H9 (cell line): ENCODE data around the gene MRPL1. TPM values are rescaled to one million over a fixed set of nuclear protein-coding genes. Genes with fewer than 3 reads are reported as not detected.
"Not testable (repeated sequence)": the region's sequence is repeated elsewhere in the genome, so short reads cannot be mapped to it uniquely, and the experiment has no call there.

Source experiments
- DNase-seq: peaks from one replicate; pipeline ENCODE4 v3.0.0-alpha.2; 2017
- H2AFZ ChIP-seq: one replicate; pipeline ENCODE4 v1.6.1; 2013; ENCODE audit warnings: mild to moderate bottlenecking, low read length, control low read depth, moderate library complexity
- H2AK5ac ChIP-seq: 2 replicates; pipeline ENCODE4 v1.6.1; 2013; ENCODE audit warnings: low read length, control low read depth, mixed read lengths; ENCODE audit not compliant: insufficient read length
- H2BK120ac ChIP-seq: one replicate; pipeline ENCODE4 v1.6.1; 2013; ENCODE audit warnings: low read depth, mild to moderate bottlenecking, low read length, control low read depth, inconsistent platforms; ENCODE audit not compliant: poor library complexity, severe bottlenecking
- H2BK12ac ChIP-seq: 2 replicates; pipeline ENCODE4 v1.6.1; 2013; ENCODE audit warnings: low read length, control low read depth, mixed read lengths, low read depth; ENCODE audit not compliant: insufficient read length
- H2BK15ac ChIP-seq: 2 replicates; pipeline ENCODE4 v1.6.1; 2013; ENCODE audit warnings: low read depth, low read length, control low read depth
- H2BK20ac ChIP-seq: one replicate; pipeline ENCODE4 v1.6.1; 2013; ENCODE audit warnings: low read depth, mild to moderate bottlenecking, low read length, control low read depth, inconsistent platforms; ENCODE audit not compliant: poor library complexity, severe bottlenecking
- H2BK5ac ChIP-seq: 2 replicates; pipeline ENCODE4 v1.6.1; 2013; ENCODE audit warnings: low read length, control low read depth, mixed read lengths; ENCODE audit not compliant: insufficient read length
- H3K14ac ChIP-seq: 2 replicates; pipeline ENCODE4 v1.6.1; 2013; ENCODE audit warnings: low read length, control low read depth; ENCODE audit not compliant: insufficient read depth
- H3K18ac ChIP-seq: 2 replicates; pipeline ENCODE4 v1.6.1; 2013; ENCODE audit warnings: low read depth, mild to moderate bottlenecking, mixed read lengths, low read length, control low read depth; ENCODE audit not compliant: insufficient read length
- H3K23ac ChIP-seq: 2 replicates; pipeline ENCODE4 v1.6.1; 2013; ENCODE audit warnings: low read length, control low read depth, mixed read lengths, low read depth; ENCODE audit not compliant: insufficient read length
- H3K23me2 ChIP-seq: 2 replicates; pipeline ENCODE4 v1.6.1; 2013; ENCODE audit warnings: low read depth, mild to moderate bottlenecking, mixed read lengths, low read length, control low read depth; ENCODE audit not compliant: insufficient read length, poor library complexity, severe bottlenecking
- H3K27ac ChIP-seq: 2 replicates; pipeline ENCODE4 v1.5.1; 2013; ENCODE audit warnings: low read length, control low read depth, mixed read lengths, low read depth; ENCODE audit not compliant: insufficient read length
- H3K27me3 ChIP-seq: 2 replicates; pipeline ENCODE4 v1.6.1; 2013; ENCODE audit warnings: low read length, control low read depth, inconsistent platforms; ENCODE audit not compliant: insufficient read depth
- H3K4ac ChIP-seq: 2 replicates; pipeline ENCODE4 v1.6.1; 2013; ENCODE audit warnings: low read depth, mild to moderate bottlenecking, control low read depth, inconsistent platforms, low read length, moderate library complexity
- H3K4me1 ChIP-seq: 2 replicates; pipeline ENCODE4 v1.6.1; 2013; ENCODE audit warnings: low read length, control low read depth, inconsistent platforms; ENCODE audit not compliant: insufficient read depth
- H3K4me2 ChIP-seq: 2 replicates; pipeline ENCODE4 v1.6.1; 2013; ENCODE audit warnings: low read length, control low read depth, mixed read lengths; ENCODE audit not compliant: insufficient read length, insufficient read depth
- H3K56ac ChIP-seq: 2 replicates; pipeline ENCODE4 v1.6.1; 2013; ENCODE audit warnings: low read depth, mild to moderate bottlenecking, mixed read lengths, low read length, control low read depth; ENCODE audit not compliant: insufficient read length
- H3K79me1 ChIP-seq: 2 replicates; pipeline ENCODE4 v1.6.1; 2013; ENCODE audit warnings: low read depth, mild to moderate bottlenecking, moderate library complexity, low read length, control low read depth, inconsistent platforms; ENCODE audit not compliant: insufficient read depth, poor library complexity, severe bottlenecking
- H3K79me2 ChIP-seq: 2 replicates; pipeline ENCODE4 v1.6.1; 2013; ENCODE audit warnings: low read length, control low read depth, inconsistent platforms; ENCODE audit not compliant: insufficient read depth
- H3K9ac ChIP-seq: 2 replicates; pipeline ENCODE4 v1.6.1; 2013; ENCODE audit warnings: low read length, control low read depth, mixed read lengths; ENCODE audit not compliant: insufficient read length; ENCODE audit errors: extremely low read depth
- H3K9me3 ChIP-seq: one replicate; pipeline ENCODE4 v1.6.1; 2013; ENCODE audit warnings: low read depth, low read length, inconsistent platforms; ENCODE audit not compliant: control insufficient read depth
- H3T11ph ChIP-seq: one replicate; pipeline ENCODE4 v1.6.1; 2013; ENCODE audit warnings: mild to moderate bottlenecking, low read length, control low read depth, inconsistent platforms
- H4K20me1 ChIP-seq: one replicate; pipeline ENCODE4 v1.6.1; 2013; ENCODE audit not compliant: control insufficient read depth, insufficient read length, insufficient read depth
- H4K5ac ChIP-seq: 2 replicates; pipeline ENCODE4 v1.6.1; 2013; ENCODE audit warnings: low read depth, mild to moderate bottlenecking, mixed read lengths, low read length, control low read depth; ENCODE audit not compliant: insufficient read length
- H4K8ac ChIP-seq: replicated peaks from 2 replicates; pipeline ENCODE4 v1.6.1; 2013; ENCODE audit warnings: low read length, control low read depth, mixed read lengths, low read depth; ENCODE audit not compliant: insufficient read length
- H4K91ac ChIP-seq: 2 replicates; pipeline ENCODE4 v1.6.1; 2013; ENCODE audit warnings: low read depth, mild to moderate bottlenecking, moderate library complexity, mixed read lengths, low read length, control low read depth; ENCODE audit not compliant: insufficient read length
- H3K27ac Mint-ChIP-seq, 3 experiments: 2 replicates in 2 of 3; 3 replicates in 1 of 3; pipeline ENCODE4 v1.8.0; 2020 to 2021; ENCODE audit warnings: mixed read lengths in 3 of 3, mild to moderate bottlenecking in 1 of 3, moderate library complexity in 1 of 3
- H3K27me3 Mint-ChIP-seq: 2 replicates; pipeline ENCODE4 v1.8.0; 2021; ENCODE audit warnings: low read depth, mild to moderate bottlenecking, moderate library complexity, mixed read lengths
- H3K36me3 Mint-ChIP-seq, 3 experiments: 2 replicates in 2 of 3; 3 replicates in 1 of 3; pipeline ENCODE4 v1.8.0; 2020 to 2021; ENCODE audit warnings: low read depth in 3 of 3, mixed read lengths in 3 of 3; ENCODE audit not compliant: insufficient read depth in 1 of 3
- H3K4me1 Mint-ChIP-seq, 2 experiments: 2 replicates each; pipeline ENCODE4 v1.8.0; 2020; ENCODE audit warnings: mixed read lengths in 2 of 2
- H3K4me3 Mint-ChIP-seq, 2 experiments: 2 replicates in 1 of 2; 3 replicates in 1 of 2; pipeline ENCODE4 v1.8.0; 2020 to 2021; ENCODE audit warnings: mild to moderate bottlenecking in 2 of 2, mixed read lengths in 2 of 2, moderate library complexity in 1 of 2
- H3K9me3 Mint-ChIP-seq, 2 experiments: 2 replicates in 1 of 2; 3 replicates in 1 of 2; pipeline ENCODE4 v1.8.0; 2020; ENCODE audit warnings: mild to moderate bottlenecking in 2 of 2, mixed read lengths in 2 of 2, moderate library complexity in 1 of 2
- CTCF ChIP-seq: fragments of 200-600 bp; sonication (generic); conservative IDR thresholded peaks from 3 replicates; pipeline ENCODE4 v1.8.0; 2021; ENCODE audit warnings: antibody characterized with exemption, mild to moderate bottlenecking
- WGBS: extraction: QIAGEN DNeasy Blood & Tissue Kit; methylation state at CpG from one replicate; pipeline ENCODE4 v1.1.7; 2013; ENCODE audit warnings: missing lambda C conversion rate, low lambda C conversion rate, mixed read lengths; ENCODE audit not compliant: insufficient read length; ENCODE audit errors: extremely low coverage; 5-methylcytosine and 5-hydroxymethylcytosine counted together
- total RNA-seq: library from RNA; stranded (reverse); gene quantifications from 2 replicates; pipeline ENCODE4 v1.2.1, GENCODE V29; 2021

The MRPL1 gene
- total RNA-seq, 1 experiment from 2014 or later = 39.0 TPM

GRCh38 chr4:77963004-77963403, 100.4 kb downstream of the MRPL1 start:
- Histone ChIP-seq H3K4me2 (no peak overlapping the region), H3K4ac (no peak overlapping the region), H4K20me1 (no peaks in the 10 kb centered on the region), H3K79me2 (no peaks in the 10 kb centered on the region), H2BK120ac (no peak overlapping the region), H3T11ph (no peak overlapping the region), H3K79me1 (no peaks in the 10 kb centered on the region), H3K27ac (no peak overlapping the region), H2AFZ (no peak overlapping the region), H2BK15ac (no peak overlapping the region), H3K23ac (no peak overlapping the region), H4K91ac (no peak overlapping the region), H3K18ac (no peak overlapping the region), H2BK12ac (no peak overlapping the region), H3K23me2 (no peaks in the 10 kb centered on the region), H4K8ac (no peak overlapping the region), H3K14ac (no peak overlapping the region), H4K5ac (no peak overlapping the region), H2BK20ac (no peak overlapping the region), H3K4me1 (no peaks in the 10 kb centered on the region), H3K9me3 (no peaks in the 10 kb centered on the region), H3K27me3 (no peaks in the 10 kb centered on the region), H3K56ac (no peak overlapping the region), H2BK5ac (no peak overlapping the region), H3K9ac (no peak overlapping the region), H2AK5ac (no peak overlapping the region)
- Mint-ChIP-seq H3K4me3 (no peak overlapping the region), H3K36me3 (no peaks in the 10 kb centered on the region), H3K27me3 (no peaks in the 10 kb centered on the region), H3K9me3 (no peaks in the 10 kb centered on the region), H3K27ac (no peak overlapping the region), H3K4me1 (peaks cover 0 to 3% of the 10 kb centered on the region in 2 experiments; a peak in 2 of 4 replicates)
- DNase-seq = no peak
- WGBS = no CpG with 5 or more reads among the region's 2 CpGs
- no peak for TF ChIP-seq CTCF

- not testable (repeated sequence) for H2BK20ac ChIP-seq, H3K4me3 Mint-ChIP-seq, H2BK15ac ChIP-seq, H3K56ac ChIP-seq, H3K79me2 ChIP-seq, H3K18ac ChIP-seq, H2BK5ac ChIP-seq, H4K8ac ChIP-seq, H2AFZ ChIP-seq, H3T11ph ChIP-seq, H3K27ac ChIP-seq, H2BK12ac ChIP-seq, DNase-seq, H3K9me3 Mint-ChIP-seq, H3K36me3 Mint-ChIP-seq, H3K4me1 Mint-ChIP-seq, H4K5ac ChIP-seq, H3K9ac ChIP-seq, H3K4me2 ChIP-seq, H4K91ac ChIP-seq, H3K23me2 ChIP-seq, H2BK120ac ChIP-seq, H3K14ac ChIP-seq, H3K79me1 ChIP-seq, H3K27me3 ChIP-seq, H2AK5ac ChIP-seq, H3K23ac ChIP-seq, H3K4ac ChIP-seq, H3K9me3 ChIP-seq, H4K20me1 ChIP-seq, H3K27me3 Mint-ChIP-seq, H3K4me1 ChIP-seq, H3K27ac Mint-ChIP-seq
- no CpG with 5 or more reads among the region's 1 CpG for WGBS
Observed at GRCh38 chr4:77973657-77974056, 111.0 kb downstream of the MRPL1 start.
